Fibroblast of skin of left biceps (primary cell): ENCODE data around the gene SPINK5.

ENCODE experiments used
- DNase-seq, 2 experiments: peaks; one replicate each; pipeline ENCODE4 v3.0.0-alpha.2; 2013; ENCODE audit warnings: low read depth in 2 of 2

SPINK5 gene

DNA sequence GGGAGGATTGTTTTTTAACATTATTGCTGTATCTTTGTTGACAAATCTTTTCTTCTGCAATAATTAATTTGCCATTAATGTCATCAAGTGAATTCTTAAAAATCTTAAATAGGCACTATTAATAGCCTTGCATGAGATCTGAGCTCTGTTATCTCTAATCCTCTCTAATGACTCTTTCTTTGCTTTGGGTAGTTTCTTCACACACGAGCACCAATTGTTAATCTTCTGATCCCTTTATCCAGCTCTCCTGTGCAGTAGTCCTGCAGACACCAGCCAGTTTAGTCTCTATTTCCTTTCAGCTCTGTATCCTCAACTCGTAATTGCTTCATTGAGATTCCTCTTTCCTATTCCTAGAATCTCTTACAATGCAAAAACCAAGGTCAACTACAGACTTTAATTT is 112.7 kb downstream of the SPINK5 start:
- DNase-seq = no peak

DNA sequence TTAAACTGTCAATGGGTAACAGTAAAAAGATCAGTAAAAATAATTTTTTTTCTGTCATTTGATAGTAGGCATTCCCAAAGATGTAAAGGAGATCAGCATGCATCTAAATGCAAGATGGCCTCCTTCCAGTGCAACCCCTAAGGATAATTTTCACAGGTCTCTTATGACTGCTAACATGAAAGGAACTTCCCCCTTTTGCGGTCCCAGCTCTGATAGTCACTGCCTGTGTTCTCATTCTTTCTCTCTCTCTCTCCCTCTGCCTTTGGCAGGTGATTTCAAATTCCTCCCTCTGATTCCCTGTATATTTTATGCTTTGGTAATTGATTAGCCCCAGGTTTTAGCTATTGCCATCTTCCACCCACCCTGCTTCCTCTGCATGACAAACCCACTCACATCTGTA is 113.4 kb downstream of the SPINK5 start:
- no peak for DNase-seq

DNA sequence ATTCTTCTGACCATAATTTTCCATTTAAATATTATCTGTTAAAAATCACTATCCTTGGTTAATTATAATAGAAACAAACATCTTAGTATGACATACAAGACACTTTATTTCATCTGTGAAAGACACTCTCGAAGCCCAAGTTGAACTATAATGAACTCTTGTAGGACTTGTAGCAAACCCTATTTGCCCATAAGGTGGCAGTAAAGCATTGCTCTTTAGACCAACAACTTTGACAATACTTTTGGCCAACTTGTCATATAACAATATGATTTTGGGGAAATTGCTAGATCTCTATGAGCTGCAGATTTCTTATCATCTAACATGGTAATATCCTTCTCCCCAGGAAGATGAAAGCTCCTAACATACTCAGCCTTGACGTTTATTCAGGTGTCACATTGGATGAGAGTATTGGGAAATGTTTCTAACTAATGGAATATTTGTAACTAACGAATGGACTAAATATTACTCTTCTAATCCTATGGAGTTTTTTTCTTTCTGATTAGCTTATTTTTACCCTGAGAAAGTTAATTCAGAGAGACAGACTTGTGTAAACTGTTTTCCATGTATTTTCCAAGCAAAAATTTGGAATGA is 115.5 kb downstream of the SPINK5 start:
- DNase-seq = peak; percentile 6 to 9

DNA sequence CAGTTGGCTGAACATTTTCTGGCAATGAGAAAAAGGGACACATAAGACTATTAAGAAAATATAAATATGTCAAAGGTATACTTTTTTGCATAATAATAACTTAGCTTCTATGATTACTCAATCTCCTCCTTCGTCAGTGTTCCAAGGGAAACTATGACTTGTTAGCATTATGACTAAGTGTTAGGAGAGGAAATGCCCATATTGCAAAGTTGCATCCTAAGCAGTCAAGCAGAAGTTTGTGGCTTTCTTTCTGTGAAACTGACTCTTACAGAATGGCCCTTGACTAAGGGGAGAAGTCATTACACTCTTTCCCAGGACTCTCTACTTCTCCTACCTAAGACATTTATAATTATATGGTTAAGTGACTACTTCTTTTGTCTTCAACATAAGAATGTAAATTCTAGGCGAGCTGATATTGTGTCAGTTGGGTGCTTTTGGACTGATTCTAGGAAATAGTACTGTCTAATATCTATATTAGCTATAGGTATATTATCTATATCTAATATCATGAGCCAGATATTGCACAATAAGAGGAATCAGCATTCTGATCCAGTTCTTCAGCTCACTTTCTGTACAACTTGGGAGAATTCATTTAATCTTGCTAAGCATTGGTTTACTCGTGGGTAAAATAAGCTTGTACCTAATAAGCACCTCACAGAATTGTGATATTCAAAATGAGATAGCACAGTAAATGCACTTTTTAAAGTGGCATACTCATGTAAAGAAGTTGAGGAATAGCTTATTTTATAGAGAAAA is 122.6 kb downstream of the SPINK5 start:
- no peak for DNase-seq
